Esophagus squamous epithelium (tissue), 5 donors: ENCODE results near the gene SIRT6. TPM values are rescaled to one million over a fixed set of nuclear protein-coding genes. Genes with fewer than 3 reads are reported as not detected.
"Not testable (repeated sequence)": the region's sequence is repeated elsewhere in the genome, so short reads cannot be mapped to it uniquely, and the experiment has no call there.

ENCODE experiments used
- DNase-seq: peaks from one replicate; lab custom pipeline; 2025; lab: John Stamatoyannopoulos, UW
- H3K27ac ChIP-seq, 4 donors: fragments of 200-600 bp; sonication (generic); one replicate each; pipeline ENCODE4 v1.5.1; 2016 to 2019; ENCODE audit warnings: mild to moderate bottlenecking in 1 of 4
- H3K27me3 ChIP-seq, 4 donors: fragments of 200-600 bp; sonication (generic); 1 replicate in 3 of 4; 2 replicates in 1 of 4; pipeline versions ENCODE4 v1.5.1 to v1.6.0; 2017 to 2021; ENCODE audit warnings: antibody characterized with exemption in 1 of 4
- H3K36me3 ChIP-seq, 3 donors: fragments of 200-600 bp; sonication (generic); one replicate each; pipeline ENCODE4 v1.5.1; 2016 to 2019
- H3K4me1 ChIP-seq, 3 donors: fragments of 200-600 bp; sonication (generic); one replicate each; pipeline ENCODE4 v1.5.1; 2017 to 2019
- H3K4me3 ChIP-seq, 4 donors: fragments of 200-600 bp; sonication (generic); 1 replicate in 3 of 4; 2 replicates in 1 of 4; pipeline ENCODE4 v1.5.1; 2016 to 2019; ENCODE audit warnings: mild to moderate bottlenecking in 2 of 4, moderate library complexity in 1 of 4
- H3K9me3 ChIP-seq, 3 donors: fragments of 200-600 bp; sonication (generic); one replicate each; pipeline ENCODE4 v1.5.1; 2016 to 2019
- POLR2A ChIP-seq, 4 donors: fragments of 450-650 bp; IDR thresholded peaks; one replicate each; pipeline ENCODE4 v1.6.1; 2017; ENCODE audit warnings: antibody characterized with exemption in 4 of 4, mild to moderate bottlenecking in 4 of 4, moderate library complexity in 3 of 4
- WGBS, 2 donors: methylation state at CpG; one replicate each; pipeline ENCODE4 v1.1.5; 2018; 5-methylcytosine and 5-hydroxymethylcytosine counted together
- intact Hi-C: fragments of 100-400 bp; cut with DNase I; formaldehyde crosslinking; loops from one replicate; pipeline ENCODE4 v1.15.0; 2022
- total RNA-seq, 4 donors: library from RNA; depleted of rRNA; stranded (reverse); fragments of >200 nt; gene quantifications; one replicate each; pipeline ENCODE4 v1.1.0, GENCODE V29; 2016
- TF ChIP-seq, protein P1 (sequence below), 6 experiments: fragments of 450-650 bp in 4 of 6; fragments of 200-600 bp in 2 of 6; sonication (generic) in 2 of 6; IDR thresholded peaks; one replicate each; pipeline ENCODE4 v1.5.1; 2016 to 2019; ENCODE audit warnings: antibody characterized with exemption in 6 of 6, mild to moderate bottlenecking in 4 of 6, moderate library complexity in 4 of 6
- donor health status: DM: yes; HTN: yes; CAD: no.

The SIRT6 gene
- total RNA-seq, 4 donors from 2014 or later: 9.0 to 23.3 (median 18.3) TPM

DNA sequence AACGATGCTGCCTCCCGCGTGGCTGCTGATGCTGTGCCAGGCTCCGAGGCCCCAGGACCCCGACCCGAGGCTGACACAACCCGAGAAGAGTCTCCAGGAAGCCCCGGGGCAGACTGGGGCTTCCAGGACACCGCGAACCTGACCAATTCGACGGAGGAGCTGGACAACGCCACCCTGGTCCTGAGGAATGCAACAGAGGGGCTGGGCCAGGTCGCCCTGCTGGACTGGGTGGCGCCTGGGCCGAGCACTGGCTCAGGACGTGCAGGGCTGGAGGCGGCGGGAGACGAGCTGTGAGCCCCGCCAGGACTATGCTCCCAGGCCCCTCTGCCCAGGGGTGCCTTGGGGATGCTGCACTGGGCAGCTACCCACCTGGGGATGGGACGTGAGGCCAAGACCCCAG is 10.7 kb downstream of the SIRT6 start:
- no peak overlapping the region for H3K4me3 ChIP-seq
- peaks cover 0 to 8% (median 3%) of the 10 kb centered on the region in 3 donors for H3K4me1 ChIP-seq
- WGBS, 2 donors: 22 to 65% methylated on average over 4 to 5 of the region's 22 CpGs
- H3K36me3 ChIP-seq: peaks cover 0 to 23% (median 7%) of the 10 kb centered on the region in 3 donors
- intact Hi-C loops: no loop called here
- H3K27me3 ChIP-seq: peaks cover 0 to 32% (median 0%) of the 10 kb centered on the region in 4 donors
- no peak for DNase-seq
- no peak overlapping the region for H3K27ac ChIP-seq
- H3K9me3 ChIP-seq: no peaks in the 10 kb centered on the region
- no peak for TF ChIP-seq POLR2A (IDR thresholded peaks at IDR 0.05)
- TF ChIP-seq, protein P1, sequence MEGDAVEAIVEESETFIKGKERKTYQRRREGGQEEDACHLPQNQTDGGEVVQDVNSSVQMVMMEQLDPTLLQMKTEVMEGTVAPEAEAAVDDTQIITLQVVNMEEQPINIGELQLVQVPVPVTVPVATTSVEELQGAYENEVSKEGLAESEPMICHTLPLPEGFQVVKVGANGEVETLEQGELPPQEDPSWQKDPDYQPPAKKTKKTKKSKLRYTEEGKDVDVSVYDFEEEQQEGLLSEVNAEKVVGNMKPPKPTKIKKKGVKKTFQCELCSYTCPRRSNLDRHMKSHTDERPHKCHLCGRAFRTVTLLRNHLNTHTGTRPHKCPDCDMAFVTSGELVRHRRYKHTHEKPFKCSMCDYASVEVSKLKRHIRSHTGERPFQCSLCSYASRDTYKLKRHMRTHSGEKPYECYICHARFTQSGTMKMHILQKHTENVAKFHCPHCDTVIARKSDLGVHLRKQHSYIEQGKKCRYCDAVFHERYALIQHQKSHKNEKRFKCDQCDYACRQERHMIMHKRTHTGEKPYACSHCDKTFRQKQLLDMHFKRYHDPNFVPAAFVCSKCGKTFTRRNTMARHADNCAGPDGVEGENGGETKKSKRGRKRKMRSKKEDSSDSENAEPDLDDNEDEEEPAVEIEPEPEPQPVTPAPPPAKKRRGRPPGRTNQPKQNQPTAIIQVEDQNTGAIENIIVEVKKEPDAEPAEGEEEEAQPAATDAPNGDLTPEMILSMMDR (IDR thresholded peaks at IDR 0.05): no peak

DNA sequence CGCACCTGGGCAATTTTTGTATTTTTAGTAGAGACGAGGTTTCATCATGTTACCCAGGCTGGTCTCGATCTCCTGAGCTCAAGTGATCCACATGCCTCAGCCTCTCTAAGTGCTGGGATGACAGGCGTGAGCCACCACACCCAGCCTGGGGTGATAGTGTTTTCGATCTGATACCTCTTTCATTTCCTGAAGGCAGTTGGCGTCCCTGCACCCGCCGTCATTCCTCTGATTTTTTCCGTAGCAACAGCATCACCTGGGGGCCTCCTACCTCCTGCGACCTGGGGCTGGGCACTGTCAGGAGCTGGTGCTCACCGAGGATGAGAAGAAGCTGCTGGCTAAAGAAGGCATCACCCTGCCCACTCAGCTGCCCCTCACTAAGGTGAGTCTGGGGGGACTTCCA is 18.1 kb downstream of the SIRT6 start:
- no peak for TF ChIP-seq POLR2A (IDR thresholded peaks at IDR 0.05)
- TF ChIP-seq, protein P1 (IDR thresholded peaks at IDR 0.05): no peak
- intact Hi-C loops: no loop called here
- 41 to 52% methylated on average over 7 to 10 of the region's 11 CpGs for WGBS, 2 donors

DNA sequence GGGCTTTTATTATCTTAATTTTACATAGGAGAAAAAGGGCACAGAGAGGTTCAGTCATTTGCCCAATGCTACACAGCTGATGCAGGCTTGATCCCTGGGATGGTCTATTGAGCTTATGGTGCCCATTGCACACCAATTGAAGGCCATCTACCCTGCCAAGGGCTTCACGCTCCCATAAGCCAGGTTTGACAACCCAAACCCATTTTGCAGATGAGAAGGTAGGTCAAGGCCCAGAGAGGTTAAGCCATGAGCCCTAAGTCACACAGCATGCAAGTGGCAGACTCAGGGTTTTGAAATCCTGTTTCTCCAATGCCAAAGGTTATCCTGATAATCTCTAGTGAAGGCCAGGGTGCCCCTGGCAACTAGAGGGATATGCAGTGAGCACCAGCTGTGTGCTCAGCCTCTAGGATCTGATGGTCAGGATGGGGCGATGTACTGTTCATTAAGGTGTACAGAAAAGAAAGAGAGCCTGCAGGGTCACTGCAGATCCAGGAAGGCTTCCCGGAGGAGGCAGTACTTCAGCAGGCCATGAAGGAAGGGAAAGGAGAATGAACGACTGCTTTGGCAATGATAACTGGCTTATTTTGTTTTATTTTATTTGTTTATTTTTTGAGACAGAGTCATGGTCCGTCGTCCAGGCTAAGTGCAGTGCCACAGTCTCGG is 20.8 kb downstream of the SIRT6 start:
- no peak for TF ChIP-seq POLR2A (IDR thresholded peaks at IDR 0.05)
- TF ChIP-seq, protein P1 (IDR thresholded peaks at IDR 0.05): no peak
- Histone ChIP-seq H3K4me1 (no peaks in the 10 kb centered on the region), H3K36me3 (no peaks in the 10 kb centered on the region), H3K9me3 (no peaks in the 10 kb centered on the region), H3K27me3 (peaks cover 0 to 46% (median 0%) of the 10 kb centered on the region in 4 donors), H3K27ac (no peak overlapping the region), H3K4me3 (no peak overlapping the region)
- intact Hi-C loops: no loop called here
- 66 to 76% methylated on average over 6 to 7 of the region's 7 CpGs for WGBS, 2 donors
- no peak for DNase-seq

More for the DNA sequence above, 18.1 kb downstream of the SIRT6 start:
- H3K4me3 ChIP-seq: no peak overlapping the region
- H3K27ac ChIP-seq: no peak overlapping the region
- H3K36me3 ChIP-seq: no peaks in the 10 kb centered on the region
- no peak for DNase-seq
- no peaks in the 10 kb centered on the region for H3K4me1 ChIP-seq
- peaks cover 0 to 36% (median 0%) of the 10 kb centered on the region in 4 donors for H3K27me3 ChIP-seq
- no peaks in the 10 kb centered on the region for H3K9me3 ChIP-seq

DNA sequence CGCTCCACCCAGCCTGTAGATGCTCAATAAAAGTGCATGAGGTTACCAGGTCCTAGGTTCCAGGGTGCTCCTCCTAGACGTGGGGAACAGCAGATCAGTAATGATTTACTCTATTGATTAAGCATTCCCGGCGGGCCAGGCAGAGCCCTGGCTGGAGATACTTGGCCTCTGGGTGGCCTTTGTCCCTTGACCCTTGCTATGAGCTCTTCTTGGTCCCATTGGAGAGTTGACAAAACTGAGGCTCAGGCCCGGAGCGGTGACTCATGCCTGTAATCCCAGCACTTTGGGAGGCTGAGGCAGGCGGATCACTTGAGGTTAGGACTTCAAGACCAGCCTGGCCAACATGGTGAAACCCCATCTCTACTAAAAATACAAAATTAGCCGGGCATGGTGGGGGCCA is 24.4 kb downstream of the SIRT6 start:
- DNase-seq, H3K9me3 ChIP-seq, H3K27ac ChIP-seq, H3K4me3 ChIP-seq, H3K36me3 ChIP-seq, H3K4me1 ChIP-seq, intact Hi-C loops: not testable (repeated sequence)
- WGBS, 2 donors: 50 to 67% methylated on average over 1 to 2 of the region's 8 CpGs
- peaks cover 0 to 47% (median 0%) of the 10 kb centered on the region in 4 donors for H3K27me3 ChIP-seq

DNA sequence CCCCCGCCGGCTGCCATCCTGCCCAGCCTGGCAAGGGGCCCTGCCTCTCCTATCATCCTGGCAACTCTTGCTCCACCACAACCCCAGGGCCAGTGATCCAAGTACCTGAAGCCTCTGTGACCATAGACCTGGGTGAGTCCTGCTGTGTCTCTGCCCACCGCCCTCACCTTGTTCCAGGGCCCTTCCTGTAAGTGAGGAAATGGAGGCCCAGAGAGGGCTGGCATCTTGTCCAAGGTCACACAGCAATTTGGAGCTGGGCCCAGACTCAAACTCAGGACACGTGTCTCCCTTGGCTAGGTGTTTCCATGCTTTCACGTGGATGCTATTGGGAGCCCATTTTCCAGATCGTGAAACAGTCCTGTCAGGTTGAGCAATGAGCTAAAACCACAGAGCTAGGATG is 25.2 kb downstream of the SIRT6 start:
- DNase-seq: no peak
- H3K9me3 ChIP-seq: no peaks in the 10 kb centered on the region
- TF ChIP-seq, protein P1 (IDR thresholded peaks at IDR 0.05): no peak
- no peak for TF ChIP-seq POLR2A (IDR thresholded peaks at IDR 0.05)
- H3K27me3 ChIP-seq: peaks cover 0 to 55% (median 0%) of the 10 kb centered on the region in 4 donors
- WGBS, 2 donors: 70 to 72% methylated on average over 2 to 4 of the region's 6 CpGs
- intact Hi-C loops: no loop called here
- H3K36me3 ChIP-seq: no peaks in the 10 kb centered on the region
- no peaks in the 10 kb centered on the region for H3K4me1 ChIP-seq
- H3K4me3 ChIP-seq: no peak overlapping the region
- no peak overlapping the region for H3K27ac ChIP-seq
